Stomach (tissue), 9 donors: ENCODE measurements around the gene FUBP1. TPM values are rescaled to one million over a fixed set of nuclear protein-coding genes. Genes with fewer than 3 reads are reported as not detected.
"Not testable (repeated sequence)": the region's sequence is repeated elsewhere in the genome, so short reads cannot be mapped to it uniquely, and the experiment has no call there.

Experiments
- DNase-seq, 2 donors: peaks; one replicate each; pipeline versions ENCODE4 v3.0.0 to v3.0.0-alpha.2; 2013 to 2019
- H3K27ac ChIP-seq, 5 donors: fragments of 200-600 bp in 4 of 5; sonication (generic) in 4 of 5; one replicate each; pipeline ENCODE4 v1.5.1; 2013 to 2019; ENCODE audit warnings: mild to moderate bottlenecking in 1 of 5, moderate library complexity in 1 of 5
- H3K27me3 ChIP-seq, 3 donors: fragments of 200-600 bp; sonication (generic); one replicate each; pipeline ENCODE4 v1.5.1; 2017 to 2019; ENCODE audit warnings: mixed run types in 1 of 3
- H3K36me3 ChIP-seq, 4 donors: fragments of 200-600 bp; sonication (generic); 1 replicate in 3 of 4; 2 replicates in 1 of 4; pipeline ENCODE4 v1.5.1; 2016 to 2019
- H3K4me1 ChIP-seq, 4 donors: fragments of 200-600 bp; sonication (generic); one replicate each; pipeline ENCODE4 v1.5.1; 2016 to 2019
- H3K4me3 ChIP-seq, 4 donors: fragments of 200-600 bp; sonication (generic) in 3 of 4; one replicate each; pipeline ENCODE4 v1.5.1; 2016 to 2019; ENCODE audit warnings: mild to moderate bottlenecking in 1 of 4
- H3K9me3 ChIP-seq, 4 donors: fragments of 200-600 bp; sonication (generic); one replicate each; pipeline ENCODE4 v1.5.1; 2016 to 2019
- CTCF ChIP-seq, 7 experiments: fragments of 450-650 bp in 4 of 7; fragments of 200-600 bp in 3 of 7; sonication (generic) in 3 of 7; IDR thresholded peaks; one replicate each; pipeline ENCODE4 v1.5.1; 2016 to 2019; ENCODE audit warnings: antibody characterized with exemption in 7 of 7, control low read depth in 2 of 7, mild to moderate bottlenecking in 1 of 7
- EP300 ChIP-seq: sonication (generic); formaldehyde crosslinking; IDR thresholded peaks from one replicate; pipeline ENCODE4 v1.6.1; 2017; ENCODE audit warnings: antibody characterized with exemption
- POLR2A ChIP-seq, 4 donors: fragments of 450-650 bp; IDR thresholded peaks; one replicate each; pipeline ENCODE4 v1.6.1; 2016; ENCODE audit warnings: antibody characterized with exemption in 4 of 4, control low read depth in 2 of 4, mild to moderate bottlenecking in 1 of 4, moderate library complexity in 1 of 4
- POLR2AphosphoS5 ChIP-seq, 3 donors: sonication (generic); formaldehyde crosslinking; IDR thresholded peaks; one replicate each; pipeline ENCODE4 v1.6.1; 2016; ENCODE audit warnings: antibody characterized with exemption in 3 of 3
- WGBS, 5 donors: extraction: QIAGEN DNeasy Blood & Tissue Kit in 3 of 5; methylation state at CpG; one replicate each; pipeline versions ENCODE4 v1.1.5 to v1.1.7; 2013 to 2018; 5-methylcytosine and 5-hydroxymethylcytosine counted together
- intact Hi-C: fragments of 100-400 bp; cut with DNase I; formaldehyde crosslinking; loops from one replicate; pipeline ENCODE4 v1.15.1; 2023; ENCODE audit warnings: low total_unique reads
- polyA plus RNA-seq, 3 donors: library from polyadenylated mRNA; stranded (reverse); fragments of 200-250 nt; gene quantifications; one replicate each; pipeline ENCODE4 v1.2.3, GENCODE V29; 2013
- total RNA-seq, 5 donors: library from RNA; depleted of rRNA; stranded (reverse); fragments of >200 nt; gene quantifications; one replicate each; pipeline versions ENCODE4 v1.1.0 to v1.2.3, GENCODE V29; 2014 to 2016
- donor health status: healthy with polysubstance abuse.
- donor health status: Bipolar disorder and iron deficiency.
- donor health status: healthy.

Gene FUBP1
- total and polyA plus RNA-seq, 8 donors: 25.6 to 394 (median 54.4) TPM

- DNase-seq: no peak
- WGBS, 5 donors: 65 to 76% (median 70%) methylated on average over 13 of the region's 13 CpGs
- Histone ChIP-seq H3K4me1 (no peaks in the 10 kb centered on the region), H3K36me3 (peaks cover 16 to 62% (median 32%) of the 10 kb centered on the region in 4 donors), H3K27me3 (no peaks in the 10 kb centered on the region), H3K4me3 (peak overlapping the region in 1 of 4 donors; percentile 1), H3K9me3 (no peaks in the 10 kb centered on the region), H3K27ac (no peak overlapping the region)
- intact Hi-C loops: no loop called here
- TF ChIP-seq EP300: no peak
- TF ChIP-seq CTCF (IDR thresholded peaks at IDR 0.05): no peak
- no peak for TF ChIP-seq POLR2AphosphoS5 (IDR thresholded peaks at IDR 0.05)
- no peak for TF ChIP-seq POLR2A (IDR thresholded peaks at IDR 0.05)
Measured at GRCh38 chr1:77926561-77927357, 52.1 kb downstream of the FUBP1 start.

- Histone ChIP-seq H3K4me3 (no peak overlapping the region), H3K4me1 (no peaks in the 10 kb centered on the region), H3K9me3 (no peaks in the 10 kb centered on the region), H3K27ac (no peak overlapping the region), H3K27me3 (no peaks in the 10 kb centered on the region), H3K36me3 (peaks cover 16 to 62% (median 32%) of the 10 kb centered on the region in 4 donors)
- TF ChIP-seq EP300 (no peak), POLR2AphosphoS5 (IDR thresholded peaks at IDR 0.05) (no peak), CTCF (IDR thresholded peaks at IDR 0.05) (no peak), POLR2A (IDR thresholded peaks at IDR 0.05) (no peak)
- 65 to 82% (median 74%) methylated on average over 2 of the region's 2 CpGs for WGBS, 5 donors
- intact Hi-C loops: no loop called here
- DNase-seq: peak in 1 of 2 donors; percentile 4
Measured at GRCh38 chr1:77925956-77926355, 52.9 kb downstream of the FUBP1 start.

- TF ChIP-seq EP300: no peak
- TF ChIP-seq POLR2AphosphoS5 (IDR thresholded peaks at IDR 0.05): no peak
- no peak for TF ChIP-seq POLR2A (IDR thresholded peaks at IDR 0.05)
- TF ChIP-seq CTCF (IDR thresholded peaks at IDR 0.05): no peak
- Histone ChIP-seq H3K27me3 (no peaks in the 10 kb centered on the region), H3K27ac (no peak overlapping the region), H3K4me1 (no peaks in the 10 kb centered on the region), H3K36me3 (peaks cover 13 to 62% (median 28%) of the 10 kb centered on the region in 4 donors), H3K9me3 (no peaks in the 10 kb centered on the region), H3K4me3 (no peak overlapping the region)
- DNase-seq: no peak
- intact Hi-C loops: no loop called here
- WGBS, 5 donors: 69 to 95% (median 76%) methylated on average over 1 of the region's 1 CpG
Measured at GRCh38 chr1:77925518-77925917, 53.4 kb downstream of the FUBP1 start.

GRCh38 chr1:77918918-77919317 is 60.0 kb downstream of the FUBP1 start:
- H3K4me3 ChIP-seq, H3K27me3 ChIP-seq, H3K4me1 ChIP-seq, H3K9me3 ChIP-seq, intact Hi-C loops, H3K27ac ChIP-seq, DNase-seq: not testable (repeated sequence)
- peaks cover 3 to 62% (median 37%) of the 10 kb centered on the region in 4 donors for H3K36me3 ChIP-seq
- WGBS, 5 donors: 85 to 92% (median 90%) methylated on average over 5 of the region's 5 CpGs

GRCh38 chr1:77910116-77910515 is 68.8 kb downstream of the FUBP1 start:
- no peak for TF ChIP-seq EP300
- no peak for TF ChIP-seq CTCF (IDR thresholded peaks at IDR 0.05)
- no peak for TF ChIP-seq POLR2A (IDR thresholded peaks at IDR 0.05)
- TF ChIP-seq POLR2AphosphoS5 (IDR thresholded peaks at IDR 0.05): no peak
- no peak overlapping the region for H3K27ac ChIP-seq
- H3K27me3 ChIP-seq: no peaks in the 10 kb centered on the region
- intact Hi-C loops: no loop called here
- H3K36me3 ChIP-seq: no peaks in the 10 kb centered on the region
- 86 to 91% (median 86%) methylated on average over 4 of the region's 4 CpGs for WGBS, 5 donors
- DNase-seq: no peak
- H3K9me3 ChIP-seq: no peaks in the 10 kb centered on the region
- no peak overlapping the region for H3K4me3 ChIP-seq
- H3K4me1 ChIP-seq: peaks cover 0 to 7% (median 0%) of the 10 kb centered on the region in 4 donors
